ENCODE data around the gene RPS6KA5. TPM values are rescaled to one million over a fixed set of nuclear protein-coding genes. Genes with fewer than 3 reads are reported as not detected.

Gene RPS6KA5
- total RNA-seq, 1 donor from 2014 or later, result 1.8 TPM

- no peaks in the 10 kb centered on the region for H3K36me3 ChIP-seq (ENCODE audit: control insufficient read depth, insufficient read depth, low read length)
- no peak overlapping the region for H3K4me3 ChIP-seq (ENCODE audit: low read depth, low read length)
- no peak for TF ChIP-seq CTCF (IDR thresholded peaks at IDR 0.05; ENCODE audit: insufficient read depth, low read length, severe bottlenecking)
- H3K27me3 ChIP-seq (ENCODE audit: control insufficient read depth, insufficient read depth, low read length), result no peaks in the 10 kb centered on the region
- no peak for DNase-seq (ENCODE audit: low read depth)
- FAIRE-seq, result no peak
Observed at GRCh38 chr14:90936757-90937440, 123.5 kb downstream of the RPS6KA5 start.

- no peak overlapping the region for H3K4me3 ChIP-seq (ENCODE audit: low read depth, low read length)
- no peaks in the 10 kb centered on the region for H3K27me3 ChIP-seq (ENCODE audit: control insufficient read depth, insufficient read depth, low read length)
- DNase-seq (ENCODE audit: low read depth), result peak; percentile 51
- no peak for FAIRE-seq
- H3K36me3 ChIP-seq (ENCODE audit: control insufficient read depth, insufficient read depth, low read length), result no peaks in the 10 kb centered on the region
- no peak for TF ChIP-seq CTCF (IDR thresholded peaks at IDR 0.05; ENCODE audit: insufficient read depth, low read length, severe bottlenecking)
Observed at GRCh38 chr14:90924621-90925340, 135.7 kb downstream of the RPS6KA5 start.

- no peak for TF ChIP-seq CTCF (IDR thresholded peaks at IDR 0.05; ENCODE audit: insufficient read depth, low read length, severe bottlenecking)
- Histone ChIP-seq H3K4me3 (ENCODE audit: low read depth, low read length) (no peak overlapping the region), H3K36me3 (ENCODE audit: control insufficient read depth, insufficient read depth, low read length) (no peaks in the 10 kb centered on the region), H3K27me3 (ENCODE audit: control insufficient read depth, insufficient read depth, low read length) (no peaks in the 10 kb centered on the region)
- FAIRE-seq (no peak), DNase-seq (ENCODE audit: low read depth) (no peak)
Observed at GRCh38 chr14:90922141-90922540, 138.3 kb downstream of the RPS6KA5 start.

- no peaks in the 10 kb centered on the region for H3K27me3 ChIP-seq (ENCODE audit: control insufficient read depth, insufficient read depth, low read length)
- DNase-seq (ENCODE audit: low read depth), result no peak
- H3K36me3 ChIP-seq (ENCODE audit: control insufficient read depth, insufficient read depth, low read length), result no peaks in the 10 kb centered on the region
- H3K4me3 ChIP-seq (ENCODE audit: low read depth, low read length), result no peak overlapping the region
- FAIRE-seq, result no peak
- no peak for TF ChIP-seq CTCF (IDR thresholded peaks at IDR 0.05; ENCODE audit: insufficient read depth, low read length, severe bottlenecking)
Observed at GRCh38 chr14:90911121-90911520, 149.3 kb downstream of the RPS6KA5 start.

- DNase-seq (ENCODE audit: low read depth), result no peak
- H3K4me3 ChIP-seq (ENCODE audit: low read depth, low read length), result no peak overlapping the region
- H3K27me3 ChIP-seq (ENCODE audit: control insufficient read depth, insufficient read depth, low read length), result no peaks in the 10 kb centered on the region
- TF ChIP-seq CTCF (IDR thresholded peaks at IDR 0.05; ENCODE audit: insufficient read depth, low read length, severe bottlenecking), result no peak
- no peak for FAIRE-seq
- H3K36me3 ChIP-seq (ENCODE audit: control insufficient read depth, insufficient read depth, low read length), result no peaks in the 10 kb centered on the region
Observed at GRCh38 chr14:90907178-90907577, 153.3 kb downstream of the RPS6KA5 start.

Measured in bronchial epithelial cell (primary cell).